Osteoblast (primary cell): ENCODE data around the gene SULT6B1. TPM values are rescaled to one million over a fixed set of nuclear protein-coding genes. Genes with fewer than 3 reads are reported as not detected.

Experiments used
- DNase-seq: peaks from one replicate; pipeline ENCODE4 v3.0.0; 2011; ENCODE audit warnings: low spot score, mixed read lengths; ENCODE audit not compliant: insufficient read length; ENCODE audit errors: missing footprints
- H2AFZ ChIP-seq: 2 replicates; pipeline ENCODE4 v1.6.0; 2011; ENCODE audit warnings: mild to moderate bottlenecking, low read length
- H3K27ac ChIP-seq: 2 replicates; pipeline ENCODE4 v1.5.1; 2011; ENCODE audit warnings: mild to moderate bottlenecking, low read depth, low read length, moderate library complexity
- H3K27me3 ChIP-seq: 2 replicates; pipeline ENCODE4 v1.6.0; 2012; ENCODE audit warnings: mild to moderate bottlenecking, control low read depth, inconsistent platforms, low read length, moderate library complexity; ENCODE audit not compliant: insufficient read depth
- H3K36me3 ChIP-seq: 2 replicates; pipeline ENCODE4 v1.5.1; 2011; ENCODE audit warnings: mild to moderate bottlenecking, low read length, control low read depth, moderate library complexity; ENCODE audit not compliant: insufficient read depth
- H3K4me1 ChIP-seq: 2 replicates; pipeline ENCODE4 v1.5.1; 2011; ENCODE audit warnings: mild to moderate bottlenecking, low read length, control low read depth, moderate library complexity; ENCODE audit not compliant: insufficient read depth
- H3K4me2 ChIP-seq: 2 replicates; pipeline ENCODE4 v1.6.0; 2011; ENCODE audit warnings: mild to moderate bottlenecking, low read length; ENCODE audit not compliant: insufficient read depth
- H3K4me3 ChIP-seq: fragments of 200-600 bp; sonication (generic); 3 replicates; pipeline ENCODE4 v1.5.1; 2012; ENCODE audit warnings: mild to moderate bottlenecking, low read length, inconsistent platforms; ENCODE audit not compliant: insufficient read depth
- H3K79me2 ChIP-seq: 2 replicates; pipeline ENCODE4 v1.6.0; 2012; ENCODE audit warnings: mild to moderate bottlenecking, low read length, control low read depth, inconsistent platforms; ENCODE audit not compliant: insufficient read depth
- H3K9me3 ChIP-seq: 2 replicates; pipeline ENCODE4 v1.5.1; 2011; ENCODE audit warnings: low read depth, low read length, control low read depth
- H4K20me1 ChIP-seq: 2 replicates; pipeline ENCODE4 v1.6.0; 2012; ENCODE audit warnings: mild to moderate bottlenecking, low read length, control low read depth; ENCODE audit not compliant: insufficient read depth
- CTCF ChIP-seq: IDR thresholded peaks from 2 replicates; pipeline ENCODE4 v1.5.1; 2011; ENCODE audit warnings: mild to moderate bottlenecking, low read depth, low read length, moderate library complexity; ENCODE audit errors: extremely low read depth
- total RNA-seq: library from RNA; depleted of rRNA; stranded (reverse); fragments of >200 nt; gene quantifications from 2 replicates; pipeline ENCODE4 v1.2.3, GENCODE V29; 2012

SULT6B1 gene
- total RNA-seq, 1 donor: not detected

GRCh38 chr2:37148325-37148724 lies 40.1 kb downstream of the SULT6B1 start:
- Histone ChIP-seq H3K36me3 (peaks cover 43% of the 10 kb centered on the region), H3K27ac (no peak overlapping the region)

GRCh38 chr2:37146062-37146461 lies 42.4 kb downstream of the SULT6B1 start:
- no peak for TF ChIP-seq CTCF
- H3K4me1 ChIP-seq: peaks cover 2% of the 10 kb centered on the region
- DNase-seq: no peak
- H3K27ac ChIP-seq: no peak overlapping the region
- no peak overlapping the region for H2AFZ ChIP-seq
- peaks cover 9% of the 10 kb centered on the region for H4K20me1 ChIP-seq
- H3K4me3 ChIP-seq: no peak overlapping the region
- peaks cover 27% of the 10 kb centered on the region for H3K79me2 ChIP-seq
- H3K9me3 ChIP-seq: no peaks in the 10 kb centered on the region
- no peak overlapping the region for H3K4me2 ChIP-seq
- H3K36me3 ChIP-seq: peaks cover 53% of the 10 kb centered on the region
- no peaks in the 10 kb centered on the region for H3K27me3 ChIP-seq

More at GRCh38 chr2:37148325-37148724, 40.1 kb downstream of the SULT6B1 start:
- no peak for TF ChIP-seq CTCF
- peaks cover 15% of the 10 kb centered on the region for H4K20me1 ChIP-seq
- H3K4me3 ChIP-seq: no peak overlapping the region
- H3K4me2 ChIP-seq: no peak overlapping the region
- no peaks in the 10 kb centered on the region for H3K27me3 ChIP-seq
- H2AFZ ChIP-seq: no peak overlapping the region
- DNase-seq: no peak
- peaks cover 5% of the 10 kb centered on the region for H3K4me1 ChIP-seq
- H3K9me3 ChIP-seq: no peaks in the 10 kb centered on the region
- H3K79me2 ChIP-seq: peaks cover 49% of the 10 kb centered on the region

GRCh38 chr2:37143974-37144373 lies 44.5 kb downstream of the SULT6B1 start:
- no peak overlapping the region for H3K4me2 ChIP-seq
- no peak overlapping the region for H2AFZ ChIP-seq
- H4K20me1 ChIP-seq: peaks cover 1% of the 10 kb centered on the region
- TF ChIP-seq CTCF: no peak
- H3K27ac ChIP-seq: no peak overlapping the region
- no peak overlapping the region for H3K4me3 ChIP-seq
- H3K9me3 ChIP-seq: no peaks in the 10 kb centered on the region
- no peak for DNase-seq
- H3K4me1 ChIP-seq: no peaks in the 10 kb centered on the region
- peaks cover 54% of the 10 kb centered on the region for H3K36me3 ChIP-seq
- H3K79me2 ChIP-seq: peaks cover 9% of the 10 kb centered on the region
- no peaks in the 10 kb centered on the region for H3K27me3 ChIP-seq

- Histone ChIP-seq H2AFZ (no peak overlapping the region), H3K4me2 (no peak overlapping the region), H3K79me2 (no peaks in the 10 kb centered on the region), H3K27ac (no peak overlapping the region), H3K4me1 (no peaks in the 10 kb centered on the region), H3K4me3 (no peak overlapping the region), H3K36me3 (peaks cover 51% of the 10 kb centered on the region), H3K9me3 (no peaks in the 10 kb centered on the region), H3K27me3 (no peaks in the 10 kb centered on the region), H4K20me1 (no peaks in the 10 kb centered on the region)
- no peak for TF ChIP-seq CTCF
- DNase-seq: no peak
Measured at GRCh38 chr2:37142546-37142945, 45.9 kb downstream of the SULT6B1 start.
